GM21576 (cell line): ENCODE data around the gene DHX57.
"Not testable (repeated sequence)": the region's sequence is repeated elsewhere in the genome, so short reads cannot be mapped to it uniquely, and the experiment has no call there.

Experiments
- ATAC-seq: cut with Tn5 transposase; IDR thresholded peaks from one replicate; pipeline ENCODE4 v1.9.1; 2021; ENCODE audit warnings: mild to moderate bottlenecking, moderate library complexity; ENCODE audit not compliant: unreplicated experiment

The DHX57 gene

GRCh38 chr2:38866773-38867443 lies 8.8 kb downstream of the DHX57 start:
- no peak for ATAC-seq

GRCh38 chr2:38863061-38863695 lies 12.6 kb downstream of the DHX57 start:
- ATAC-seq = no peak

- no peak for ATAC-seq
Measured at GRCh38 chr2:38862476-38862875, 13.3 kb downstream of the DHX57 start.

- no peak for ATAC-seq
Measured at GRCh38 chr2:38856165-38856564, 19.6 kb downstream of the DHX57 start.

- peak; percentile 92 for ATAC-seq
Measured at GRCh38 chr2:38850045-38850444, 25.7 kb downstream of the DHX57 start.

GRCh38 chr2:38836791-38837190 lies 38.9 kb downstream of the DHX57 start:
- peak; percentile 21 for ATAC-seq

- peak; percentile 95 for ATAC-seq
Measured at GRCh38 chr2:38835990-38836389, 39.7 kb downstream of the DHX57 start.

- no peak for ATAC-seq
Measured at GRCh38 chr2:38835015-38835601, 40.6 kb downstream of the DHX57 start.

- no peak for ATAC-seq
Measured at GRCh38 chr2:38830526-38831159, 45.1 kb downstream of the DHX57 start.

- ATAC-seq = no peak
Measured at GRCh38 chr2:38829971-38830370, 45.8 kb downstream of the DHX57 start.

GRCh38 chr2:38828460-38828859 lies 47.3 kb downstream of the DHX57 start:
- ATAC-seq = no peak

GRCh38 chr2:38827539-38828145 lies 48.1 kb downstream of the DHX57 start:
- not testable (repeated sequence) for ATAC-seq

GRCh38 chr2:38825956-38826355 lies 49.8 kb downstream of the DHX57 start:
- no peak for ATAC-seq

- ATAC-seq = no peak
Measured at GRCh38 chr2:38824906-38825305, 50.8 kb downstream of the DHX57 start.

GRCh38 chr2:38823386-38823785 lies 52.3 kb downstream of the DHX57 start:
- ATAC-seq = no peak

- ATAC-seq = no peak
Measured at GRCh38 chr2:38818565-38818964, 57.2 kb downstream of the DHX57 start.

GRCh38 chr2:38815936-38816335 lies 59.8 kb downstream of the DHX57 start:
- no peak for ATAC-seq

- ATAC-seq = no peak
Measured at GRCh38 chr2:38810488-38810887, 65.2 kb downstream of the DHX57 start.

- ATAC-seq = no peak
Measured at GRCh38 chr2:38808677-38809076, 67.1 kb downstream of the DHX57 start.

GRCh38 chr2:38806733-38807059 lies 69.0 kb downstream of the DHX57 start:
- no peak for ATAC-seq

- no peak for ATAC-seq
Measured at GRCh38 chr2:38806015-38806732, 69.6 kb downstream of the DHX57 start.
